Measurements from ENCODE around the gene AP1S3.
A peak's percentile ranks its signal among the peaks of the same experiment; 100 is the strongest.

AP1S3 gene

GRCh38 chr2:223731503-223731902 lies 105.9 kb downstream of the AP1S3 start:
- ChIA-PET CTCF (interaction anchor here (0.6 to 1.6 kb wide), 6 partner anchors 11 to 262 kb away, joined by 3 to 5 read pairs (median 4); no protein-coding TSS in a partner anchor), POLR2A (no interaction called here)
- DNase-seq (ENCODE audit: extremely low spot score), result no peak
- no peak for TF ChIP-seq CTCF (IDR thresholded peaks at IDR 0.05; ENCODE audit: control extremely low read depth, extremely low read depth, low read depth, missing control alignments)

- ChIA-PET POLR2A (no interaction called here), CTCF (interaction anchor here (1.6 to 4.3 kb wide), 4 partner anchors 10 to 554 kb away, joined by 3 to 30 read pairs (median 12); no protein-coding TSS in a partner anchor)
- TF ChIP-seq CTCF (IDR thresholded peaks at IDR 0.05; ENCODE audit: control extremely low read depth, extremely low read depth, low read depth, missing control alignments), result no peak
- no peak for DNase-seq (ENCODE audit: extremely low spot score)
Observed at GRCh38 chr2:223729781-223730180, 107.6 kb downstream of the AP1S3 start.

GRCh38 chr2:223727562-223727961 lies 109.8 kb downstream of the AP1S3 start:
- peak; percentile 70 for DNase-seq (ENCODE audit: extremely low spot score)
- POLR2A ChIA-PET, result no interaction called here
- TF ChIP-seq CTCF (IDR thresholded peaks at IDR 0.05; ENCODE audit: control extremely low read depth, extremely low read depth, low read depth, missing control alignments), result peak; percentile 75
- CTCF ChIA-PET, result interaction anchor here (0.8 to 4.3 kb wide), 16 partner anchors 10 to 556 kb away, joined by 3 to 30 read pairs (median 6); no protein-coding TSS in a partner anchor

GRCh38 chr2:223725986-223726970 lies 111.1 kb downstream of the AP1S3 start:
- no peak for TF ChIP-seq CTCF (IDR thresholded peaks at IDR 0.05; ENCODE audit: control extremely low read depth, extremely low read depth, low read depth, missing control alignments)
- ChIA-PET POLR2A (no interaction called here), CTCF (interaction anchor here (1.0 to 4.3 kb wide), 7 partner anchors 19 to 558 kb away, joined by 3 to 30 read pairs (median 9); no protein-coding TSS in a partner anchor)
- no peak for DNase-seq (ENCODE audit: extremely low spot score)

GRCh38 chr2:223725494-223725893 lies 111.9 kb downstream of the AP1S3 start:
- ChIA-PET CTCF (interaction anchor here (1.1 to 4.3 kb wide), 2 partner anchors 74 to 133 kb away, joined by 3 to 30 read pairs; no protein-coding TSS in a partner anchor), POLR2A (no interaction called here)
- DNase-seq (ENCODE audit: extremely low spot score), result no peak
- no peak for TF ChIP-seq CTCF (IDR thresholded peaks at IDR 0.05; ENCODE audit: control extremely low read depth, extremely low read depth, low read depth, missing control alignments)

- DNase-seq (ENCODE audit: extremely low spot score), result no peak
- CTCF ChIA-PET, result interaction anchor here (1.1 kb wide), 1 partner anchor 134 kb away, joined by 3 read pairs; no protein-coding TSS in a partner anchor
- POLR2A ChIA-PET, result no interaction called here
- TF ChIP-seq CTCF (IDR thresholded peaks at IDR 0.05; ENCODE audit: control extremely low read depth, extremely low read depth, low read depth, missing control alignments), result no peak
Observed at GRCh38 chr2:223724861-223725260, 112.5 kb downstream of the AP1S3 start.
